ENCODE results near the gene GRM3. TPM values are rescaled to one million over a fixed set of nuclear protein-coding genes. Genes with fewer than 3 reads are reported as not detected.

GRM3 gene
- total and polyA plus RNA-seq, 2 of the 13 experiments (the other 11 are each of a cell fraction or from before 2014, with no cell fraction given): not detected

DNA sequence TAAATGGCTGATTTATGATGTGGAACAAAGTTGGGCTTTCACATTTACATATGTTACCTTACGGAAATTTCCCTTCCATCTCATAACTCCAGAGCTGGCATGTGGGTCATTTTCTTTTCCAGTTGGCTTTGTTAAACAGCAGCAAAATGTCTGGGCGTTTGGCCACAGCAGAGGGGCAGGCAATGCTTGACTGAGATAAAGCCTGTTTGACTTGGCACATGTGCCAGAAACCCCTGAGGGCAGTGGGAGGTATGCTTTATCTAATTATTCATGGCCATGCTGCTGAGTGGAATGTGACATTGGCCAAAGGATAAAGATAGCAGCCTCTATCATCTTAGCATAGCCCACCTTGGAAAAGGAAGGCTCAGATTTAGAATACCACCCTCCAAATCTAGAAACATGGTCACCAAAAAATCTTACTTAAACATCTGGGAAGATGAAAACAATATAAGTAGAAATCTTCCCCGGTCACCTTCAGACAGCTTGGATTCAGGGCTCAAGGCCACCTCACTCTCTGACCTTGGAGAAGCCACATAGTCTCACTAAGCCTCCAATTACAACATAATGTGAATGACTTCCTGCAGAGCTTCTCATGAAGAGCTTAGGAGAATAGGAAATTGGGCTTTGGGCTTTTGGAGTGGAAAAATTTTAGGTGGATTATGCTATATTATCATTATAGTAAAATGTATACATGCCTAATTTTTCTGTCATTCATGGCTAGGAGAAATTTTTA is 101.5 kb downstream of the GRM3 start (continued):
- TF ChIP-seq ZFP82 (CRISPR knock-in tag; IDR thresholded peaks at IDR 0.05; ENCODE audit: borderline replicate concordance): no peak
- TF ChIP-seq SOX13 (IDR thresholded peaks at IDR 0.05): no peak
- no peak for TF ChIP-seq SOX13 (CRISPR knock-in tag; conservative IDR thresholded peaks at IDR 0.05 in 1 of 2, IDR thresholded peaks at IDR 0.05 in 1 of 2)
- no peak for TF ChIP-seq ZFP62 (CRISPR knock-in tag; IDR thresholded peaks at IDR 0.05)
- TF ChIP-seq KAT8 (CRISPR knock-in tag; IDR thresholded peaks at IDR 0.05): no peak
- no peak for TF ChIP-seq GABPA (IDR thresholded peaks at IDR 0.05; ENCODE audit: low read depth, low read length)
- no peak for TF ChIP-seq GABPA (CRISPR knock-in tag; IDR thresholded peaks at IDR 0.05; ENCODE audit: low read depth)
- TF ChIP-seq HNF4A (CRISPR knock-in tag; IDR thresholded peaks at IDR 0.05): no peak

GRCh38 chr7:86747698-86748097 is 104.0 kb downstream of the GRM3 start:
- DNase-seq (ENCODE audit: low spot score) (no peak), ATAC-seq (no peak), FAIRE-seq (no peak)
- intact Hi-C loops (cut with micrococcal nuclease; ENCODE audit: unreplicated experiment): no loop called here
- BruUV-seq (replicated peaks): no TSS peak
- Histone ChIP-seq H3K4me1 (ENCODE audit: insufficient read depth, low read length) (no peaks in the 10 kb centered on the region), H2AFZ (ENCODE audit: low read length) (no peak overlapping the region), H3K79me2 (ENCODE audit: insufficient read depth, low read length) (no peaks in the 10 kb centered on the region), H3K36me3 (replicated peaks in 1 of 2; ENCODE audit: control insufficient read depth in 1 of 2, insufficient read depth in 2 of 2, low read length in 2 of 2) (no peaks in the 10 kb centered on the region), H3K4me3 (replicated peaks in 1 of 3; ENCODE audit: insufficient read depth in 1 of 3, low read depth in 2 of 3, low read length in 3 of 3) (no peak overlapping the region), H3K4me2 (ENCODE audit: low read depth, low read length) (no peak overlapping the region), H3K9ac (ENCODE audit: insufficient read depth, low read depth, low read length) (no peak overlapping the region), H3K27ac (ENCODE audit: extremely low read length, insufficient read depth, low read length) (no peak overlapping the region), H3K27me3 (ENCODE audit: control insufficient read depth in 1 of 2, insufficient read depth in 2 of 2, low read length in 2 of 2) (no peaks in the 10 kb centered on the region), H4K20me1 (ENCODE audit: insufficient read depth, low read length) (no peaks in the 10 kb centered on the region), H3K9me3 (ENCODE audit: low read length) (no peaks in the 10 kb centered on the region)
- 33% methylated on average over 3 of the region's 3 CpGs for WGBS (ENCODE audit: low lambda C conversion rate)
- in situ Hi-C loops (cut with HindIII; ENCODE audit: extremely low pct_ligation_motif_present, low pct_unique_long_range_greater_than_20kb): no loop called here
- TF ChIP-seq SCMH1 (CRISPR knock-in tag; IDR thresholded peaks at IDR 0.05; ENCODE audit: borderline replicate concordance): no peak
- TF ChIP-seq, protein P1, sequence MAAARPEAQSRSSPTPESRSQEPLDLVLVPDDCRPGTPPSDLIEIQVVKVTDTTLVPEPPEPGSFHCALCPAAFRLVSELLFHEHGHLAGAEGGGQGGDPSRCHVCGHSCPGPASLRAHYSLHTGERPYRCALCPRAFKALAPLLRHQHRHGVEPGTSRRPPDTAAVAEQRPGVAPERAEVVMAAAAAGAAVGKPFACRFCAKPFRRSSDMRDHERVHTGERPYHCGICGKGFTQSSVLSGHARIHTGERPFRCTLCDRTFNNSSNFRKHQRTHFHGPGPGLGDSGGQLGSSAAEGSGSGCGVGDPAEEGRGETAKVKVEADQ (CRISPR knock-in tag; IDR thresholded peaks at IDR 0.05; ENCODE audit: borderline replicate concordance): no peak
- POLR2A ChIA-PET: no interaction called here
- CTCF ChIA-PET (ENCODE audit: low intra/inter-chr PET ratio, low total read pairs): no interaction called here

Data from HepG2 (cell line).